ENCODE data around the gene KCNS1.

- TF ChIP-seq SUZ12 (IDR thresholded peaks at IDR 0.05) (no peak), BHLHE40 (IDR thresholded peaks at IDR 0.05; ENCODE audit: borderline replicate concordance) (no peak), TARDBP (IDR thresholded peaks at IDR 0.05) (no peak), LEF1 (IDR thresholded peaks at IDR 0.05; ENCODE audit: borderline replicate concordance) (no peak), HDGF (IDR thresholded peaks at IDR 0.05; ENCODE audit: borderline replicate concordance) (no peak)
Measured at GRCh38 chr20:45066372-45066771, 34.6 kb downstream of the KCNS1 start.

Data from HEK293T (cell line).